HEK293 (cell line): ENCODE results near the gene NEURL1.

ENCODE experiments used
- CTCF ChIA-PET: fragments of 350-600 bp; formaldehyde crosslinking; extraction: SDS; loops from one replicate; lab custom pipeline; 2021; ENCODE audit warnings: antibody characterized with exemption; lab: Yijun Ruan, JAX
- POLR2A ChIA-PET: fragments of 300-600 bp; formaldehyde crosslinking; extraction: SDS; loops from one replicate; lab custom pipeline; 2020; ENCODE audit warnings: antibody characterized with exemption, inconsistent platforms; lab: Yijun Ruan, JAX
- H3K27ac ChIP-seq: fragments of 200-500 bp; sonication (Bioruptor generic); 2 replicates; pipeline ENCODE4 v1.5.1; 2014; ENCODE audit warnings: low read depth, low read length, control low read depth, inconsistent platforms; ENCODE audit errors: extremely low read depth
- H3K36me3 ChIP-seq, 2 experiments: fragments of 200-500 bp in 1 of 2; sonication (Bioruptor generic) in 1 of 2; 1 replicate in 1 of 2; 2 replicates in 1 of 2; pipeline ENCODE4 v1.5.1; 2014 to 2017; ENCODE audit warnings: inconsistent platforms in 2 of 2, low read length in 2 of 2; ENCODE audit not compliant: control insufficient read depth in 2 of 2, insufficient read depth in 1 of 2
- H3K4me1 ChIP-seq: fragments of 200-500 bp; sonication (Bioruptor generic); 2 replicates; pipeline ENCODE4 v1.5.1; 2014; ENCODE audit warnings: mild to moderate bottlenecking, low read length, inconsistent platforms; ENCODE audit not compliant: control insufficient read depth, insufficient read depth
- H3K4me3 ChIP-seq: 2 replicates; pipeline ENCODE4 v1.5.1; 2011; ENCODE audit warnings: low read depth, mild to moderate bottlenecking, control low read depth, low read length, moderate library complexity
- H3K9me3 ChIP-seq: fragments of 200-500 bp; sonication (Bioruptor generic); 2 replicates; pipeline ENCODE4 v1.5.1; 2014; ENCODE audit warnings: low read depth, low read length, inconsistent platforms; ENCODE audit not compliant: control insufficient read depth, insufficient read depth
- HIC1 ChIP-seq: fragments of 450-650 bp; formaldehyde crosslinking; IDR thresholded peaks from 2 replicates; pipeline ENCODE4 v1.5.1; 2016; ENCODE audit warnings: missing biosample characterization, missing genetic modification characterization
- KLF17 ChIP-seq: fragments of 450-650 bp; formaldehyde crosslinking; IDR thresholded peaks from 2 replicates; pipeline ENCODE4 v1.5.1; 2016; ENCODE audit warnings: missing biosample characterization, missing genetic modification characterization
- PRDM10 ChIP-seq: fragments of 450-650 bp; formaldehyde crosslinking; IDR thresholded peaks from 2 replicates; pipeline ENCODE4 v1.5.1; 2016; ENCODE audit warnings: missing biosample characterization, missing genetic modification characterization
- REST ChIP-seq: fragments of 450-650 bp; formaldehyde crosslinking; IDR thresholded peaks from 2 replicates; pipeline ENCODE4 v1.5.1; 2016; ENCODE audit warnings: missing biosample characterization, missing genetic modification characterization
- YY1 ChIP-seq: fragments of 450-650 bp; formaldehyde crosslinking; IDR thresholded peaks from 2 replicates; pipeline ENCODE4 v1.5.1; 2018; ENCODE audit warnings: missing biosample characterization, missing genetic modification characterization
- YY2 ChIP-seq: fragments of 450-650 bp; formaldehyde crosslinking; IDR thresholded peaks from 2 replicates; pipeline ENCODE4 v1.5.1; 2016; ENCODE audit warnings: missing biosample characterization, missing genetic modification characterization
- ZIC2 ChIP-seq: fragments of 450-650 bp; formaldehyde crosslinking; IDR thresholded peaks from 2 replicates; pipeline ENCODE4 v1.5.1; 2016; ENCODE audit warnings: missing biosample characterization, missing genetic modification characterization
- ZNF510 ChIP-seq: fragments of 450-650 bp; formaldehyde crosslinking; IDR thresholded peaks from 2 replicates; pipeline ENCODE4 v1.5.1; 2018; ENCODE audit warnings: mild to moderate bottlenecking, missing genetic modification characterization, missing biosample characterization; ENCODE audit not compliant: insufficient replicate concordance
- ZNF548 ChIP-seq: fragments of 450-650 bp; formaldehyde crosslinking; IDR thresholded peaks from 2 replicates; pipeline ENCODE4 v1.5.1; 2016; ENCODE audit warnings: missing biosample characterization, missing genetic modification characterization
- ZNF645 ChIP-seq: fragments of 450-650 bp; formaldehyde crosslinking; IDR thresholded peaks from 2 replicates; pipeline ENCODE4; 2016; ENCODE audit warnings: missing biosample characterization, missing genetic modification characterization
- ZNF830 ChIP-seq: fragments of 450-650 bp; IDR thresholded peaks from 2 replicates; pipeline ENCODE4 v1.5.0; 2018; ENCODE audit warnings: missing biosample characterization, missing genetic modification characterization, low read depth, mild to moderate bottlenecking, moderate library complexity

The NEURL1 gene

GRCh38 chr10:103616705-103617601, 123.4 kb downstream of the NEURL1 start (continued):
- no peak for TF ChIP-seq ZNF548 (tag by site-specific recombination)
- TF ChIP-seq ZNF645 (tag by site-specific recombination), result no peak
- TF ChIP-seq ZNF830 (tag by site-specific recombination), result no peak
- TF ChIP-seq HIC1 (tag by site-specific recombination), result no peak
- TF ChIP-seq YY1 (tag by site-specific recombination), result no peak
- TF ChIP-seq, all 188 proteins: peak for 0

- no peaks in the 10 kb centered on the region for H3K4me1 ChIP-seq
- TF ChIP-seq KLF17 (tag by site-specific recombination), result no peak
- TF ChIP-seq ZIC2 (tag by site-specific recombination), result no peak
- no peak for TF ChIP-seq PRDM10 (tag by site-specific recombination)
- TF ChIP-seq YY2 (tag by site-specific recombination), result no peak
- TF ChIP-seq REST (tag by site-specific recombination), result no peak
- no peak for TF ChIP-seq ZNF510 (tag by site-specific recombination)
- TF ChIP-seq, all 188 proteins: peak for 0
- ChIA-PET POLR2A (no interaction called here), CTCF (interaction anchor here (0.9 to 1.0 kb wide), 2 partner anchors 48 to 69 kb away, joined by 3 to 4 read pairs; no protein-coding TSS in a partner anchor)
- no peaks in the 10 kb centered on the region for H3K9me3 ChIP-seq
- H3K36me3 ChIP-seq, result peaks cover 0 to 93% of the 10 kb centered on the region in 2 experiments; a peak in 1 of 3 replicates
- no peak overlapping the region for H3K27ac ChIP-seq
- no peak overlapping the region for H3K4me3 ChIP-seq
These were observed 124.3 kb downstream of the NEURL1 start for GRCh38 chr10:103617602-103618385.
